Epithelial cell of esophagus (primary cell): ENCODE measurements around the gene CTNND2.

ENCODE experiments used
- DNase-seq: peaks from one replicate; pipeline ENCODE4 v3.0.0; 2010; ENCODE audit warnings: low read depth
- H3K4me3 ChIP-seq: 2 replicates; pipeline ENCODE4 v1.5.1; 2011; ENCODE audit warnings: mild to moderate bottlenecking, low read length, control low read depth
- TF ChIP-seq, protein P1 (sequence below): IDR thresholded peaks from 2 replicates; pipeline ENCODE4 v1.5.1; 2011; ENCODE audit warnings: low read depth, mild to moderate bottlenecking, low read length, control low read depth, inconsistent platforms; ENCODE audit not compliant: insufficient read depth; ENCODE audit errors: missing control alignments

The CTNND2 gene

GRCh38 chr5:10933121-10933520, 971.1 kb downstream of the CTNND2 start:
- TF ChIP-seq, protein P1, sequence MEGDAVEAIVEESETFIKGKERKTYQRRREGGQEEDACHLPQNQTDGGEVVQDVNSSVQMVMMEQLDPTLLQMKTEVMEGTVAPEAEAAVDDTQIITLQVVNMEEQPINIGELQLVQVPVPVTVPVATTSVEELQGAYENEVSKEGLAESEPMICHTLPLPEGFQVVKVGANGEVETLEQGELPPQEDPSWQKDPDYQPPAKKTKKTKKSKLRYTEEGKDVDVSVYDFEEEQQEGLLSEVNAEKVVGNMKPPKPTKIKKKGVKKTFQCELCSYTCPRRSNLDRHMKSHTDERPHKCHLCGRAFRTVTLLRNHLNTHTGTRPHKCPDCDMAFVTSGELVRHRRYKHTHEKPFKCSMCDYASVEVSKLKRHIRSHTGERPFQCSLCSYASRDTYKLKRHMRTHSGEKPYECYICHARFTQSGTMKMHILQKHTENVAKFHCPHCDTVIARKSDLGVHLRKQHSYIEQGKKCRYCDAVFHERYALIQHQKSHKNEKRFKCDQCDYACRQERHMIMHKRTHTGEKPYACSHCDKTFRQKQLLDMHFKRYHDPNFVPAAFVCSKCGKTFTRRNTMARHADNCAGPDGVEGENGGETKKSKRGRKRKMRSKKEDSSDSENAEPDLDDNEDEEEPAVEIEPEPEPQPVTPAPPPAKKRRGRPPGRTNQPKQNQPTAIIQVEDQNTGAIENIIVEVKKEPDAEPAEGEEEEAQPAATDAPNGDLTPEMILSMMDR: no peak
- no peak overlapping the region for H3K4me3 ChIP-seq
- DNase-seq: no peak

- DNase-seq: no peak
- TF ChIP-seq, protein P1: no peak
- no peak overlapping the region for H3K4me3 ChIP-seq
Measured at GRCh38 chr5:10932426-10932825, 971.8 kb downstream of the CTNND2 start.

- H3K4me3 ChIP-seq: no peak overlapping the region
- no peak for DNase-seq
- TF ChIP-seq, protein P1: no peak
Measured at GRCh38 chr5:10927608-10928007, 976.6 kb downstream of the CTNND2 start.

GRCh38 chr5:10923310-10923709, 980.9 kb downstream of the CTNND2 start:
- TF ChIP-seq, protein P1: no peak
- no peak for DNase-seq
- H3K4me3 ChIP-seq: no peak overlapping the region
